ENCODE measurements around the gene OGN.

OGN gene

DNA sequence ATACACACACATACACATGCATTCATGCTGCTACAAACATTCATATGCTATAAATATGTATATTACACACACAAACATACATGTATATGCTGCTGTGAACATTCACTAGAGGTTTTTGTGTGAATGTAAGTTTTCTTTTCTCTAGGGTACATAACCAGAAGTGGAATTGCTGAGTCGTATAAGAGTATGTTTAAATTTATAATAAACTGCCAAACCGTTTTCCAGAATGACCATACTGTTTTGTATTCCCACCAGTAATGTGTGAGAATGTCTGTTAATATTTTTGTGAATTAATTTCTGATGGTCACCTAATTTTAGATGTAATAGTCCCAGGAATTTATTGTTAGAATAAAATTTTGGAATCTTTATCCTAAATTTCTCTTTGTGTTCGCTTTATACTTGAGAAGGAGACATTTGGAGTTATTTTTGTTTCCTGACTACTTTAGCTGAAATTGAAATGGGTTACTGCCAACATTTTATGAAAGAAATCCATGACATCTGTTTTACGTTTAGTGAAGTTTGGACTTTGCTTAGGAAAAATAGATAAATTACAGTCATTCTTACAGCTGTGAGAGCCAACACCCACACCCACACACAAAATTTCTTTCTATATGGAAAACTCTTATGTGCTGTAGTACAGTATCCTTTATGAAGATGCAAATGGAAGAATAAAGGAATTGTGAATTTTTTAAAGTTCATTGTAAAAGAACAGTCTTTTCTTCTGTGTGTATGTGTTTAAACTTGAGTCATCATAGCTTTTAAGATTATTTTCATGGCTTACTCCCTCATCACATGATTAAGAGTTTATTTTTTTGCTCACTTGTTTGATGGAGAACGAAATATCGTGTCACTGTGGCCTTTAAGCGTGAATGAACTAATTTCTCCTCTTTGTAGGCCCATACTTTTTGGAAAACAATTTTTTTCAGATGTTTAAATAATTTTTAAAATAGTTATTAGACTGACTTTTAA lies 54.3 kb downstream of the OGN start:
- H3K79me2 ChIP-seq (ENCODE audit: control insufficient read depth, low read length): no peaks in the 10 kb centered on the region
- H4K20me1 ChIP-seq (ENCODE audit: control insufficient read depth, insufficient read depth, low read depth, low read length): no peaks in the 10 kb centered on the region
- no peak overlapping the region for H3K4me3 ChIP-seq (ENCODE audit: low read length)
- 0 out of 2 replicates have a peak, but pooled peaks cover 6% of the 10 kb centered on the region for H3K9me3 ChIP-seq (ENCODE audit: control insufficient read depth, insufficient read depth, low read length)
- H3F3A ChIP-seq (ENCODE audit: control insufficient read depth, insufficient read depth): no peaks in the 10 kb centered on the region
- H3K4me1 ChIP-seq (ENCODE audit: control insufficient read depth, low read length): no peaks in the 10 kb centered on the region
- no peak for TF ChIP-seq CTCF (IDR thresholded peaks at IDR 0.05; ENCODE audit: low read depth, low read length, poor library complexity, severe bottlenecking)
- TF ChIP-seq EZH2phosphoT487 (IDR thresholded peaks at IDR 0.05; ENCODE audit: borderline replicate concordance, low read length): no peak
- H3K27ac ChIP-seq (ENCODE audit: low read depth, low read length): no peak overlapping the region
- no peaks in the 10 kb centered on the region for H3K9me2 ChIP-seq (replicated peaks; ENCODE audit: control insufficient read depth, low read length)
- no peak overlapping the region for H3K4me2 ChIP-seq (ENCODE audit: low read length)
- no peaks in the 10 kb centered on the region for H3K27me3 ChIP-seq (ENCODE audit: control insufficient read depth, low read length)
- peaks cover 44% of the 10 kb centered on the region for H3K36me3 ChIP-seq (ENCODE audit: control insufficient read depth, low read length)

DNA sequence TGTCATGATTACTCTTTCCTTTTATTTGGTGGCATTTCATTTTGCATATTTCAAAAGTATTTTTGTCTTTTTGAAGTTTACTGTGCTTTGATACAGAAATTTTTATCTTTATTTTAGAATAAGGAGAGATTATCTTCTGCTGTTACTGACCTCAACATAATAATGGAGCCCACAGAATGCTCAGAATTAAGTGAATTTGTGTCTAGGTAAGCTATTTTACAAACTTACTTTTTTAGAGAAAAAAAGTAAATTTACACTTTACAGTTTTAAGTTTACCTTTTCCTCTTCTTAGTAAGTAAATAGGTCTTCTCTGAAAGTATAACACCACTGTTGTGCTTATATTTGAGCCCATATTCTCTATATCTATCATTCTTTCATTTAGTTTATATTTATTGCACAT lies 58.8 kb downstream of the OGN start:
- Histone ChIP-seq H4K20me1 (ENCODE audit: control insufficient read depth, insufficient read depth, low read depth, low read length) (no peaks in the 10 kb centered on the region), H3K9me2 (replicated peaks; ENCODE audit: control insufficient read depth, low read length) (no peaks in the 10 kb centered on the region), H3K27me3 (ENCODE audit: control insufficient read depth, low read length) (no peaks in the 10 kb centered on the region), H3K79me2 (ENCODE audit: control insufficient read depth, low read length) (no peaks in the 10 kb centered on the region), H3K36me3 (ENCODE audit: control insufficient read depth, low read length) (peaks cover 35% of the 10 kb centered on the region), H3K4me3 (ENCODE audit: low read length) (no peak overlapping the region), H3F3A (ENCODE audit: control insufficient read depth, insufficient read depth) (no peaks in the 10 kb centered on the region), H3K4me2 (ENCODE audit: low read length) (no peak overlapping the region), H3K9me3 (ENCODE audit: control insufficient read depth, insufficient read depth, low read length) (no peaks in the 10 kb centered on the region), H3K4me1 (ENCODE audit: control insufficient read depth, low read length) (no peaks in the 10 kb centered on the region), H3K27ac (ENCODE audit: low read depth, low read length) (no peak overlapping the region)
- TF ChIP-seq CTCF (IDR thresholded peaks at IDR 0.05; ENCODE audit: low read depth, low read length, poor library complexity, severe bottlenecking) (no peak), EZH2phosphoT487 (IDR thresholded peaks at IDR 0.05; ENCODE audit: borderline replicate concordance, low read length) (no peak)

GRCh38 chr9:92342825-92343488 lies 61.4 kb downstream of the OGN start:
- Histone ChIP-seq H3K27me3 (ENCODE audit: control insufficient read depth, low read length) (no peaks in the 10 kb centered on the region), H3K9me3 (ENCODE audit: control insufficient read depth, insufficient read depth, low read length) (peaks cover 8% of the 10 kb centered on the region; the same call in 1 of the 2 replicates), H3K27ac (ENCODE audit: low read depth, low read length) (no peak overlapping the region), H3K4me2 (ENCODE audit: low read length) (no peak overlapping the region), H3K4me1 (ENCODE audit: control insufficient read depth, low read length) (no peaks in the 10 kb centered on the region), H3K4me3 (ENCODE audit: low read length) (no peak overlapping the region), H3K79me2 (ENCODE audit: control insufficient read depth, low read length) (no peaks in the 10 kb centered on the region), H3K9me2 (replicated peaks; ENCODE audit: control insufficient read depth, low read length) (no peaks in the 10 kb centered on the region), H3K36me3 (ENCODE audit: control insufficient read depth, low read length) (peaks cover 56% of the 10 kb centered on the region), H3F3A (ENCODE audit: control insufficient read depth, insufficient read depth) (no peaks in the 10 kb centered on the region), H4K20me1 (ENCODE audit: control insufficient read depth, insufficient read depth, low read depth, low read length) (no peaks in the 10 kb centered on the region)
- TF ChIP-seq EZH2phosphoT487 (IDR thresholded peaks at IDR 0.05; ENCODE audit: borderline replicate concordance, low read length): no peak
- TF ChIP-seq CTCF (IDR thresholded peaks at IDR 0.05; ENCODE audit: low read depth, low read length, poor library complexity, severe bottlenecking): no peak

Data from DOHH2 (cell line).